K562 (cell line): ENCODE data around the gene SLC35B4. TPM values are rescaled to one million over a fixed set of nuclear protein-coding genes. Genes with fewer than 3 reads are reported as not detected.

Experiments
- ASH1L ChIP-seq: fragments of 450-650 bp; IDR thresholded peaks from 2 replicates; pipeline ENCODE4 v1.6.1; 2018; ENCODE audit warnings: borderline replicate concordance, mild to moderate bottlenecking, low read depth; ENCODE audit not compliant: partially characterized antibody
- BRF2 ChIP-seq: IDR thresholded peaks from 3 replicates; pipeline ENCODE4 v1.6.1; 2011; ENCODE audit warnings: borderline replicate concordance, mild to moderate bottlenecking; ENCODE audit not compliant: insufficient read length, insufficient read depth
- E2F1 ChIP-seq: sonication (generic); formaldehyde crosslinking; IDR thresholded peaks from 2 replicates; pipeline ENCODE4 v1.8.1; 2023; ENCODE audit warnings: mild to moderate bottlenecking, missing genetic modification reagents, moderate library complexity
- ELK3 ChIP-seq: fragments of 450-650 bp; formaldehyde crosslinking; IDR thresholded peaks from 2 replicates; pipeline ENCODE4 v1.4.0; 2020; ENCODE audit warnings: mild to moderate bottlenecking
- FIP1L1 ChIP-seq: fragments of 200-400 bp; formaldehyde crosslinking; IDR thresholded peaks from 2 replicates; pipeline ENCODE4 v1.6.1; 2018; ENCODE audit warnings: mild to moderate bottlenecking, low read depth, low read length; ENCODE audit not compliant: poor library complexity, severe bottlenecking
- NR1H2 ChIP-seq: sonication (generic); formaldehyde crosslinking; IDR thresholded peaks from 2 replicates; pipeline ENCODE4 v1.4.0; 2020; ENCODE audit warnings: mild to moderate bottlenecking, missing genetic modification reagents
- NRF1 ChIP-seq, 2 experiments: fragments of 450-650 bp; IDR thresholded peaks in 1 of 2; conservative IDR thresholded peaks in 1 of 2; 2 replicates each; pipeline ENCODE4 v1.6.1; 2014; ENCODE audit warnings: mild to moderate bottlenecking in 2 of 2
- PCBP1 ChIP-seq: fragments of 200-400 bp; formaldehyde crosslinking; IDR thresholded peaks from 2 replicates; pipeline ENCODE4 v1.6.1; 2018; ENCODE audit warnings: mild to moderate bottlenecking, low read depth, low read length; ENCODE audit not compliant: poor library complexity, severe bottlenecking
- REST ChIP-seq, 2 experiments: fragments of 450-650 bp; formaldehyde crosslinking in 1 of 2; IDR thresholded peaks; 2 replicates each; pipeline versions ENCODE4 v1.4.0 to v1.6.1; 2014 to 2020; ENCODE audit warnings: mild to moderate bottlenecking in 2 of 2, borderline replicate concordance in 1 of 2, low read depth in 1 of 2
- SREBF1 ChIP-seq: fragments of 150-350 bp; IDR thresholded peaks from 2 replicates; pipeline ENCODE4 v1.6.1; 2014; ENCODE audit warnings: antibody characterized with exemption, low read depth, low read length, borderline replicate concordance
- ZNF3 ChIP-seq: fragments of 250-450 bp; sonication (Bioruptor Pico); IDR thresholded peaks from 2 replicates; pipeline ENCODE4 v1.5.0; 2021; ENCODE audit warnings: mild to moderate bottlenecking, moderate library complexity
- ZNF316 ChIP-seq: fragments of 450-650 bp; IDR thresholded peaks from 2 replicates; pipeline ENCODE4 v1.6.1; 2016
- ZNF511 ChIP-seq: sonication (generic); formaldehyde crosslinking; IDR thresholded peaks from 2 replicates; pipeline ENCODE4 v1.8.0; 2022; ENCODE audit warnings: mild to moderate bottlenecking, missing genetic modification reagents
- polyA plus RNA-seq, 8 experiments: library from polyadenylated mRNA; depleted of rRNA in 4 of 8; stranded (reverse) in 5 of 8; unstranded in 3 of 8; fragments of >200 nt; fragmentation: Nextera tagmentation in 2 of 8; fragmentation: Illumina TruSeq in 1 of 8; extraction: Ambion mirVana in 2 of 8; extraction: Trizol in 1 of 8; gene quantifications; 2 replicates each; pipeline versions ENCODE4 v1.2.1 to v1.2.3, GENCODE V29; 2011 to 2014; ENCODE audit warnings: inconsistent platforms in 1 of 8, missing spikeins in 1 of 8
- total RNA-seq, 7 experiments: library from RNA; depleted of rRNA in 6 of 7; stranded (reverse); fragments of >200 nt in 6 of 7; fragmentation: Illumina TruSeq in 2 of 7; extraction: Trizol in 2 of 7; gene quantifications; 2 replicates each; pipeline versions ENCODE4 v1.2.1 to v1.2.3, GENCODE V29; 2011 to 2021; ENCODE audit warnings: low replicate concordance in 1 of 7

The SLC35B4 gene
- total and polyA plus RNA-seq, 9 of the 15 experiments (the other 6 are each of a cell fraction or from before 2014, with no cell fraction given), result 6.1 to 34.9 (median 17.6) TPM

- TF ChIP-seq ASH1L (peak; percentile 59), PCBP1 (peak; percentile 90), NRF1 (conservative IDR thresholded peaks at IDR 0.05 in 1 of 2, IDR thresholded peaks at IDR 0.05 in 1 of 2) (peak; percentile 79 to 83), ZNF3 (CRISPR knock-in tag) (no peak), E2F1 (peak; percentile 91), FIP1L1 (peak; percentile 77), BRF2 (no peak), ELK3 (no peak), REST (IDR thresholded peaks at IDR 0.05; ENCODE audit: borderline replicate concordance) (no peak), REST (CRISPR knock-in tag; IDR thresholded peaks at IDR 0.05; ENCODE audit: low read depth) (no peak; the same call in none of the 2 replicates), NR1H2 (CRISPR knock-in tag) (peak; percentile 91), ZNF511 (CRISPR knock-in tag) (peak; percentile 82; the same call in 1 of the 2 replicates), SREBF1 (peak; percentile 73; the same call in 1 of the 2 replicates), ZNF316 (no peak)
Measured at GRCh38 chr7:134316539-134317344, at the start of gene SLC35B4 (continued).
